Measurements from ENCODE around the gene CHST11.

The CHST11 gene

GRCh38 chr12:104494137-104494792, 37.5 kb downstream of the CHST11 start:
- Histone ChIP-seq H3K9me3 (ENCODE audit: control insufficient read depth, insufficient read depth, low read length) (no peaks in the 10 kb centered on the region), H3K36me3 (ENCODE audit: control insufficient read depth, insufficient read depth, low read length) (no peaks in the 10 kb centered on the region), H3K27ac (ENCODE audit: low read depth, low read length) (no peak overlapping the region), H3K4me1 (ENCODE audit: control insufficient read depth, insufficient read depth, low read length) (no peaks in the 10 kb centered on the region; the same call in 1 of the 2 replicates), H3K9ac (ENCODE audit: low read depth, low read length) (no peak overlapping the region), H3K4me3 (ENCODE audit: low read depth, low read length) (no peak overlapping the region), H3K27me3 (ENCODE audit: control insufficient read depth, insufficient read depth, low read length) (no peaks in the 10 kb centered on the region)

DNA sequence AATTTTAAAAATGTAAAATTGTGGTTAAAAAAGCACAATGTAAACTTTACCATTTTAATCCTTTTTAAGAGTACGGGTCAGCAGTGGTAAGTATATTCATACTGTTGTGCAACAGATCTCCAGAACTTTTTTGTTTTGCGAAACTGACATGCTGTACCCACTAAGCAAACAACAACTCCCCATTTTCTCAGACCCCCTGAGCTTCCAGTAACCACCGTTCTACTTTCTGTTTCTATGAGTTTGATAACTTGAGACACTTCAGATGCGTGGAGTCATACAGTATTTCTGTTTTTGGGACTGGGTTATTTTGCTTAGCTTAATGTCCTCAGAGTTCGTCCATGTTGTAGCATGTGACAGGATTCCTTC, 38.0 kb downstream of the CHST11 start:
- no peak overlapping the region for H3K4me3 ChIP-seq (ENCODE audit: low read depth, low read length)
- H3K9me3 ChIP-seq (ENCODE audit: control insufficient read depth, insufficient read depth, low read length): no peaks in the 10 kb centered on the region
- H3K27ac ChIP-seq (ENCODE audit: low read depth, low read length): no peak overlapping the region
- no peaks in the 10 kb centered on the region for H3K36me3 ChIP-seq (ENCODE audit: control insufficient read depth, insufficient read depth, low read length)
- H3K4me1 ChIP-seq (ENCODE audit: control insufficient read depth, insufficient read depth, low read length): peaks cover 3% of the 10 kb centered on the region
- no peak overlapping the region for H3K9ac ChIP-seq (ENCODE audit: low read depth, low read length)
- H3K27me3 ChIP-seq (ENCODE audit: control insufficient read depth, insufficient read depth, low read length): no peaks in the 10 kb centered on the region

DNA sequence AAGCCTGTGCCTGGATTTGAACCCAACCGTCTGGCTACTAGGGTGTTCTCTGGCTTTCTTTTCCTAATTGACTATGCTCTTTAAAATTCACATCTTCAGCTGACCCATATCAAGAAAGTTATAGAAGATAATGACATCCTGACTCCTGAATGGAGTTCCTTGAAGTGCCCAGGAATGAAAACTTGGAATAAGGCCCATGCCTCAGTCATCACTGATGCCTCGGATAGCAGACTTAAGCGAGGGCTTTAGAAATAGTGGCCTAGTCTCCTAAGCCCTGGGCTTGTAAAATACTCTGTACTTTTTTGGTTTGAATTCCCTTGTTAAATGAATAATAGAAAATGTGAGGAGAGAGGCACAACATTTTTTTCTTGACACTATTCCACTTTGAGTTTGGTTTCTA, 39.0 kb downstream of the CHST11 start:
- Histone ChIP-seq H3K27ac (ENCODE audit: low read depth, low read length) (no peak overlapping the region), H3K9me3 (ENCODE audit: control insufficient read depth, insufficient read depth, low read length) (no peaks in the 10 kb centered on the region), H3K4me1 (ENCODE audit: control insufficient read depth, insufficient read depth, low read length) (peaks cover 13% of the 10 kb centered on the region), H3K4me3 (ENCODE audit: low read depth, low read length) (no peak overlapping the region), H3K27me3 (ENCODE audit: control insufficient read depth, insufficient read depth, low read length) (no peaks in the 10 kb centered on the region), H3K9ac (ENCODE audit: low read depth, low read length) (no peak overlapping the region), H3K36me3 (ENCODE audit: control insufficient read depth, insufficient read depth, low read length) (no peaks in the 10 kb centered on the region)

- H3K27ac ChIP-seq (ENCODE audit: low read depth, low read length): no peak overlapping the region
- no peak overlapping the region for H3K4me3 ChIP-seq (ENCODE audit: low read depth, low read length)
- H3K36me3 ChIP-seq (ENCODE audit: control insufficient read depth, insufficient read depth, low read length): no peaks in the 10 kb centered on the region
- no peak overlapping the region for H3K9ac ChIP-seq (ENCODE audit: low read depth, low read length)
- no peaks in the 10 kb centered on the region for H3K27me3 ChIP-seq (ENCODE audit: control insufficient read depth, insufficient read depth, low read length)
- no peaks in the 10 kb centered on the region for H3K9me3 ChIP-seq (ENCODE audit: control insufficient read depth, insufficient read depth, low read length)
- H3K4me1 ChIP-seq (ENCODE audit: control insufficient read depth, insufficient read depth, low read length): peaks cover 14% of the 10 kb centered on the region
Measured at GRCh38 chr12:104496336-104496735, 39.6 kb downstream of the CHST11 start.

DNA sequence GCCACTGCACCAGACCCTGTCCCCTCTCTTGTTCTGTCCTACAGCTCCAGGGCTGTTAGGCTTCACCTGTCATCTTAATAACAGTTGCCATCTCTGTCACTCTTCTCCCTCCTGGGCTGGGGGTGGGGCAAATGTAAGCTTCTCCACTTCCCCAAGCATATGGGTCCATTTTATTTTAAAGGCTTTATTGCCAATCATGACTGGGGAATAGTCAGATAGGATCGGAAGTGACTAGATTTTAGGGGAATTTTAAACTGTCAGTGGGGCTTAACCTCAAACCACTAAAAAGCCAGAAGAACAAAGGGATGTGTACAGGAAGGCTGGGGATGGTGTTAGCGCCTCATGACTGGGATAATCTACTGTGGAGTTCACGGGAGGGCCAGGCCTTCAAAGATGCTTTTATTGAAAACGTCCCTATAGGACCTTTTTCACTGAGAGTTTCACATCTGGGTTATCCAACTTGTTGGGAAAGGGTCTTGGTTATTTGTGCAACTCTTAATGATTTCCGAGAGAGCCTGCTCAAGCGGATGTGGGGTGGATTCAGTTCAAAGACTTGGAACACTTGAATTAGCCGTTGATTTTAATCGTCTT, 41.6 kb downstream of the CHST11 start:
- Histone ChIP-seq H3K4me3 (ENCODE audit: low read depth, low read length) (no peak overlapping the region), H3K9me3 (ENCODE audit: control insufficient read depth, insufficient read depth, low read length) (no peaks in the 10 kb centered on the region), H3K9ac (ENCODE audit: low read depth, low read length) (no peak overlapping the region), H3K36me3 (ENCODE audit: control insufficient read depth, insufficient read depth, low read length) (no peaks in the 10 kb centered on the region), H3K27me3 (ENCODE audit: control insufficient read depth, insufficient read depth, low read length) (no peaks in the 10 kb centered on the region), H3K27ac (ENCODE audit: low read depth, low read length) (no peak overlapping the region), H3K4me1 (ENCODE audit: control insufficient read depth, insufficient read depth, low read length) (peaks cover 14% of the 10 kb centered on the region)

GRCh38 chr12:104499668-104500332, 43.1 kb downstream of the CHST11 start:
- Histone ChIP-seq H3K9ac (ENCODE audit: low read depth, low read length) (no peak overlapping the region), H3K4me3 (ENCODE audit: low read depth, low read length) (no peak overlapping the region), H3K9me3 (ENCODE audit: control insufficient read depth, insufficient read depth, low read length) (no peaks in the 10 kb centered on the region), H3K36me3 (ENCODE audit: control insufficient read depth, insufficient read depth, low read length) (no peaks in the 10 kb centered on the region), H3K4me1 (ENCODE audit: control insufficient read depth, insufficient read depth, low read length) (peaks cover 14% of the 10 kb centered on the region), H3K27ac (ENCODE audit: low read depth, low read length) (no peak overlapping the region), H3K27me3 (ENCODE audit: control insufficient read depth, insufficient read depth, low read length) (no peaks in the 10 kb centered on the region)

DNA sequence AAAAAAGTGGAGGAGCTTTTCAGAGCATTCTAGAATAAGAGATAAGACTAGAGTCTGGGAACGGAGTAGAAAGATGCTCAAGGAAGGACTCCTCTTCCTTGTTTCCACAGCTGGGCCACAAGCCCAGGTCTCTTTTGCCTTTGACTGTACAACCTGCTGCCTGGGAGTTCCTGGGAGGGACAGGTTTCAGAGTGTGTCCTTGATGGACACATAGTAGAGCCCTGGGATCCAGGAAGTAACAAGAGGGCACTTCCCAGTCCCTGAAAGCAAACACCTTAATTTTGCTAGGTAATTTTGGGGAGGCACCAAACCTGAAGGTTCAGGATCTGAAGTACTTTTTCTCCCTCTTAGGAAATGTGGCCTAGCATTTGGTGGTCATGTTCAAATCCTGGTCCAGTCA, 44.4 kb downstream of the CHST11 start:
- no peaks in the 10 kb centered on the region for H3K9me3 ChIP-seq (ENCODE audit: control insufficient read depth, insufficient read depth, low read length)
- H3K9ac ChIP-seq (ENCODE audit: low read depth, low read length): no peak overlapping the region
- H3K4me1 ChIP-seq (ENCODE audit: control insufficient read depth, insufficient read depth, low read length): peaks cover 16% of the 10 kb centered on the region
- H3K27me3 ChIP-seq (ENCODE audit: control insufficient read depth, insufficient read depth, low read length): no peaks in the 10 kb centered on the region
- H3K4me3 ChIP-seq (ENCODE audit: low read depth, low read length): no peak overlapping the region
- no peak overlapping the region for H3K27ac ChIP-seq (ENCODE audit: low read depth, low read length)
- no peaks in the 10 kb centered on the region for H3K36me3 ChIP-seq (ENCODE audit: control insufficient read depth, insufficient read depth, low read length)

GRCh38 chr12:104501660-104502059, 44.9 kb downstream of the CHST11 start:
- Histone ChIP-seq H3K9me3 (ENCODE audit: control insufficient read depth, insufficient read depth, low read length) (no peaks in the 10 kb centered on the region), H3K4me3 (ENCODE audit: low read depth, low read length) (no peak overlapping the region), H3K27ac (ENCODE audit: low read depth, low read length) (no peak overlapping the region), H3K27me3 (ENCODE audit: control insufficient read depth, insufficient read depth, low read length) (no peaks in the 10 kb centered on the region), H3K36me3 (ENCODE audit: control insufficient read depth, insufficient read depth, low read length) (no peaks in the 10 kb centered on the region), H3K9ac (ENCODE audit: low read depth, low read length) (no peak overlapping the region), H3K4me1 (ENCODE audit: control insufficient read depth, insufficient read depth, low read length) (peaks cover 21% of the 10 kb centered on the region)

DNA sequence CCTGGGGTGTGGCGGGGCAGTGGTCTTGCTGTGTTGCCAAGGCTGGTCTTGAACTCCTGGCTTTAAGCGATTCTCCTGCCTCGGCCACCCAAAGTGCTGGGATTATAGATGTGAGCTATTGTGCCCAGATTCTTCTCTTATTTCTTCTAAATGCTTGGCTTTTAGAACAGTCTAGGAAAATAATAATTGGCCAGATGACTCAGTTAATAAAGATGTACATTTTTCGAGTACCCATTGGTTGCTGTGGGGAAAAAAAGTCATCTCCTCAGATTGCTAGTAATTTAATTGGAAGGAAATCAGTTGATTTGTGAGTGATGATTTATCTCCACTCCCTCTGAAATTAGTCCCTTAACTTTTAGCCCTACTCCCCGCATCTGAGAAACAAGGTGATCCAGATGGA, 45.5 kb downstream of the CHST11 start:
- no peaks in the 10 kb centered on the region for H3K36me3 ChIP-seq (ENCODE audit: control insufficient read depth, insufficient read depth, low read length)
- H3K27me3 ChIP-seq (ENCODE audit: control insufficient read depth, insufficient read depth, low read length): no peaks in the 10 kb centered on the region
- peaks cover 27% of the 10 kb centered on the region for H3K4me1 ChIP-seq (ENCODE audit: control insufficient read depth, insufficient read depth, low read length)
- no peak overlapping the region for H3K27ac ChIP-seq (ENCODE audit: low read depth, low read length)
- H3K9ac ChIP-seq (ENCODE audit: low read depth, low read length): no peak overlapping the region
- no peaks in the 10 kb centered on the region for H3K9me3 ChIP-seq (ENCODE audit: control insufficient read depth, insufficient read depth, low read length)
- no peak overlapping the region for H3K4me3 ChIP-seq (ENCODE audit: low read depth, low read length)

DNA sequence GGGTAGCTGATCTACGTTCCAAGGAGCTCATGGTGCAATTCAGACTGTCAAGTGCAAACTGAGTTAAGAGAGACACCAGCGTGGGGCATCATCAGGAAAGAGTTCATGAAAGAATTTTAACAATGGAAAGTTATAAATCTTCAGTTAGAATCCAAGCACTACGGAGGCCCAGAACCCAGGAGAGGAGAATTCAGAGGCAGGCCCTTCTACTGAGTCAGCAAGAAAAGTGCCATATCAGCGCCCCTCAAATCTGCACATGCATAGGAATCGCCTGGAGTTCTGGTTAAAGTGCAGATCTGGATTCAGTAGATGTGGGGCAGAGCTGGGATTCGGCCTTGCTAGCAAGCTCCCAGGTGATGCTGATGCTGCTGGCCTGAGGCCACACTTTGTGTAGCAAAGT, 45.9 kb downstream of the CHST11 start:
- Histone ChIP-seq H3K9me3 (ENCODE audit: control insufficient read depth, insufficient read depth, low read length) (no peaks in the 10 kb centered on the region), H3K27ac (ENCODE audit: low read depth, low read length) (no peak overlapping the region), H3K27me3 (ENCODE audit: control insufficient read depth, insufficient read depth, low read length) (no peaks in the 10 kb centered on the region), H3K4me3 (ENCODE audit: low read depth, low read length) (no peak overlapping the region), H3K4me1 (ENCODE audit: control insufficient read depth, insufficient read depth, low read length) (peaks cover 31% of the 10 kb centered on the region), H3K9ac (ENCODE audit: low read depth, low read length) (no peak overlapping the region), H3K36me3 (ENCODE audit: control insufficient read depth, insufficient read depth, low read length) (no peaks in the 10 kb centered on the region)

GRCh38 chr12:104503191-104503590, 46.4 kb downstream of the CHST11 start:
- Histone ChIP-seq H3K9ac (ENCODE audit: low read depth, low read length) (no peak overlapping the region), H3K4me1 (ENCODE audit: control insufficient read depth, insufficient read depth, low read length) (peaks cover 36% of the 10 kb centered on the region), H3K27me3 (ENCODE audit: control insufficient read depth, insufficient read depth, low read length) (no peaks in the 10 kb centered on the region), H3K9me3 (ENCODE audit: control insufficient read depth, insufficient read depth, low read length) (no peaks in the 10 kb centered on the region), H3K36me3 (ENCODE audit: control insufficient read depth, insufficient read depth, low read length) (no peaks in the 10 kb centered on the region), H3K4me3 (ENCODE audit: low read depth, low read length) (no peak overlapping the region), H3K27ac (ENCODE audit: low read depth, low read length) (no peak overlapping the region)

Data from HUES48 (cell line).